Glutamatergic neuron (in vitro differentiated cells): ENCODE results near the gene ARCN1. TPM values are rescaled to one million over a fixed set of nuclear protein-coding genes. Genes with fewer than 3 reads are reported as not detected.

ENCODE experiments used
- DNase-seq: peaks from one replicate; pipeline ENCODE4 v3.0.0; 2022
- H3K27ac Mint-ChIP-seq: one replicate; pipeline ENCODE4 v1.8.0; 2020; ENCODE audit warnings: mild to moderate bottlenecking, mixed read lengths, inconsistent platforms; ENCODE audit not compliant: unreplicated experiment
- H3K27me3 Mint-ChIP-seq: one replicate; pipeline ENCODE4 v1.8.0; 2020; ENCODE audit warnings: mild to moderate bottlenecking, moderate library complexity, mixed read lengths, inconsistent platforms; ENCODE audit not compliant: unreplicated experiment
- H3K36me3 Mint-ChIP-seq: one replicate; pipeline ENCODE4 v1.8.0; 2020; ENCODE audit warnings: mild to moderate bottlenecking, mixed read lengths, inconsistent platforms; ENCODE audit not compliant: unreplicated experiment
- H3K4me1 Mint-ChIP-seq: one replicate; pipeline ENCODE4 v1.8.0; 2020; ENCODE audit warnings: mild to moderate bottlenecking, low read depth, mixed read lengths, inconsistent platforms; ENCODE audit not compliant: unreplicated experiment
- H3K4me3 Mint-ChIP-seq: one replicate; pipeline ENCODE4 v1.8.0; 2020; ENCODE audit warnings: mild to moderate bottlenecking, mixed read lengths, inconsistent platforms; ENCODE audit not compliant: unreplicated experiment
- H3K9me3 Mint-ChIP-seq: one replicate; pipeline ENCODE4 v1.8.0; 2020; ENCODE audit warnings: mild to moderate bottlenecking, moderate library complexity, mixed read lengths, inconsistent platforms; ENCODE audit not compliant: unreplicated experiment
- CTCF ChIP-seq: fragments of 200-600 bp; sonication (generic); IDR thresholded peaks from one replicate; pipeline ENCODE4 v1.5.0; 2021; ENCODE audit not compliant: partially characterized antibody, unreplicated experiment
- total RNA-seq: library from RNA; stranded (reverse); fragmentation: NEBNext Ultra II Directional; extraction: Animal tissue kit (Norgen Biotek cat#: 25700); gene quantifications from one replicate; pipeline ENCODE4 v1.2.1, GENCODE V29; 2021; ENCODE audit not compliant: unreplicated experiment

Gene ARCN1
- total RNA-seq, 1 donor from 2014 or later: 118 TPM

DNA sequence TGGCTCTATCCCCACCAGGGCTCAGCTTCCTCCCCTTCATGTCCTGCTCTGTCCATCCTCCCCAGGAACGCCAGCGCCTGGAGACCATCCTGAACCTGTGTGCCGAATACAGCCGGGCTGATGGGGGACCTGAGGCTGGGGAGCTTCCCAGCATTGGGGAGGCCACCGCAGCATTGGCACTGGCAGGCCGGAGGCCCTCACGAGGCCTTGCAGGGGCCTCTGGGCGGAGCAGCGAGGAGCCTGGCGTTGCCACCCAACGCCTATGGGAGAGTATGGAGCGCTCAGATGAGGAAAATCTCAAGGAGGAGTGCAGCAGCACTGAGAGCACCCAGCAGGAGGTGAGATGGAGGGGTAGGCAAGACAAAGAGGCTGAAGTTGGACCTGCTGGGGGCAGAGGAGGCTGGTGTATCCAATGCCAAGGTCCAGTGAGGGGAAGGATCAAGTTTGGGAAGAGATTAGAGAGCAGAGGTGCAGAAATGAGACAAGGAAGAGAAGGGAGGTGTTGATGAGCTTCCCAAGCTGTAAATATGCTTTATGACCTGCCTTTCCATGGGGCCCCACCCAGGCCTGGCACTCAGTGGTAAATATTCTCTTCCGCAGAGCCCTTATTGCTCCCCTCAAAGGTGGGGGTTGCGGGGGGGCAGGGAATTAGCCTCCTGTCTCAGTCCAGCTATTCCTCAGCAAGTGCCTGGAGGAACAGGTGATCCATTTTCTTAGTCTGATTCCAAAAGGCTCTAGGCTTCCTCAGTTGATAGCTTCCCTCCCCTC, 59.1 kb downstream of the ARCN1 start:
- peaks cover 16% of the 10 kb centered on the region for H3K36me3 Mint-ChIP-seq
- TF ChIP-seq CTCF: no peak
- peaks cover 5% of the 10 kb centered on the region for H3K4me1 Mint-ChIP-seq
- peaks cover 4% of the 10 kb centered on the region for H3K9me3 Mint-ChIP-seq
- no peak overlapping the region for H3K27ac Mint-ChIP-seq
- no peak for DNase-seq
- H3K4me3 Mint-ChIP-seq: no peak overlapping the region
- H3K27me3 Mint-ChIP-seq: peaks cover 8% of the 10 kb centered on the region

GRCh38 chr11:118632577-118633318, 60.5 kb downstream of the ARCN1 start:
- Mint-ChIP-seq H3K9me3 (peaks cover 4% of the 10 kb centered on the region), H3K27ac (no peak overlapping the region), H3K4me3 (no peak overlapping the region), H3K27me3 (peaks cover 8% of the 10 kb centered on the region), H3K4me1 (peaks cover 5% of the 10 kb centered on the region), H3K36me3 (peaks cover 16% of the 10 kb centered on the region)
- TF ChIP-seq CTCF: no peak
- DNase-seq: no peak

DNA sequence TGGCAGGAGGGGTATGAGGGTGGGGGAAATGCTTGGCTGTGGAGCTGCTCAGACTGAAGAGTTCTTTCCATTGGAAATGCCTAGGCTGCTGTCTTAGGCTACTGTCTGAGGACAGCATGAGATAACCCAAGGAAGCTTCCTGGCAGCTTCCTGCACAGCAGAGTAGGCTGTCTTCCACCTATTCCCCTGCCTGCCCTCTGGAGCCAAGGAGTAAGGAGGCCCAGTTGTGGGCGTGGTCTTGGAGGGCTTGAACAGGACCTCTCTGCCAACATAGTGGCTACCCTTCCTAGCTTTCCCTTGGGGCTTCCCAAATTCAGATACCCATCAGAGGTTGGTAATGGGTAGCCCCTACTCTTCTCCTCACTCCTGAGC, 61.1 kb downstream of the ARCN1 start:
- Mint-ChIP-seq H3K9me3 (peaks cover 4% of the 10 kb centered on the region), H3K27ac (no peak overlapping the region), H3K27me3 (peaks cover 11% of the 10 kb centered on the region), H3K36me3 (peaks cover 16% of the 10 kb centered on the region), H3K4me3 (no peak overlapping the region), H3K4me1 (peaks cover 5% of the 10 kb centered on the region)
- DNase-seq: no peak
- no peak for TF ChIP-seq CTCF

DNA sequence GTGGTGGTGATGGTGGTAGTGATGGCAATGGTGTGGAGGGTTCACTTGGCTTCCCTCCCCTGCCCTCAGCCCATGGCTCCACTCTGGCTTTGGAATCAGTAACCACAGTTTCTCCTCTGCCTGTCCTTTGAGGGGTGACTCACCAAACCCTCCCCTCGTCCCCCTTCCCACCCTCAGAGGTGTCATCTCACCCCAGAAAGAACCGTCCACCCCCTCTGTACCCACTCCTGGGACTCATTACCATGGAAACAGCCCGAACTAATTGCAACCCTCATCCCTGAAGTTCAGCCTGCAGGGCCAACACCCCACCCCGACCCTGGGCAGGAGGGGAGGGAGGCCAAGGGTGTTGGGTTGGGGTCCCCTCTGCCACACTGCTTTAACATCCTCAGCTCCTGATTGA, 61.8 kb downstream of the ARCN1 start:
- TF ChIP-seq CTCF: no peak
- Mint-ChIP-seq H3K9me3 (peaks cover 4% of the 10 kb centered on the region), H3K27ac (no peak overlapping the region), H3K4me3 (no peak overlapping the region), H3K27me3 (peaks cover 12% of the 10 kb centered on the region), H3K36me3 (peaks cover 16% of the 10 kb centered on the region), H3K4me1 (peaks cover 5% of the 10 kb centered on the region)
- no peak for DNase-seq
